H4 (cell line): ENCODE results near the gene ZNF397. TPM values are rescaled to one million over a fixed set of nuclear protein-coding genes. Genes with fewer than 3 reads are reported as not detected.

ENCODE experiments used
- DNase-seq: peaks from one replicate; pipeline ENCODE4 v3.0.0-alpha.2; 2015; ENCODE audit warnings: low spot score
- total RNA-seq: library from RNA; depleted of rRNA; stranded (reverse); fragments of >200 nt; shearing (Covaris generic); gene quantifications from 2 replicates; pipeline ENCODE4 v1.2.3, GENCODE V29; 2014; rRNA removed

ZNF397 gene
- total RNA-seq, 1 experiment from 2014 or later: 9.3 TPM

GRCh38 chr18:35296060-35296459 is 55.2 kb downstream of the ZNF397 start:
- DNase-seq: no peak

- DNase-seq: no peak
Measured at GRCh38 chr18:35303610-35304009, 62.8 kb downstream of the ZNF397 start.

GRCh38 chr18:35306588-35307250 is 65.9 kb downstream of the ZNF397 start:
- DNase-seq: no peak

Other genes with a start within 250 kb of the ZNF397 start
- gene MAPRE2, start 199.6 kb upstream of the ZNF397 start, total RNA-seq: 20.7 and 32.6 TPM in 2 replicates
- 4.8 and 5.3 TPM in 2 replicates for gene ZSCAN30, start 49.2 kb downstream of the ZNF397 start, total RNA-seq
- 27.9 and 35.4 TPM in 2 replicates for gene ZNF24, start 103.4 kb downstream of the ZNF397 start, total RNA-seq
- 1.3 and 3.1 TPM in 2 replicates for gene ZNF396, start 136.3 kb downstream of the ZNF397 start, total RNA-seq